Upper lobe of right lung (tissue), 1 donor: ENCODE data around the gene INPP5A. TPM values are rescaled to one million over a fixed set of nuclear protein-coding genes. Genes with fewer than 3 reads are reported as not detected.
A peak's percentile ranks its signal among the peaks of the same experiment; 100 is the strongest.

ENCODE experiments used
- ATAC-seq: fragments of 200-7000 bp; cut with Tn5 transposase; one replicate; pipeline ENCODE4 v1.9.1; 2020; ENCODE audit warnings: mild to moderate bottlenecking, moderate library complexity
- DNase-seq: peaks from one replicate; pipeline ENCODE4 v3.0.0-alpha.2; 2020
- H3K27ac ChIP-seq: fragments of 200-600 bp; one replicate; pipeline ENCODE4 v1.8.0; 2022
- H3K27me3 ChIP-seq: fragments of 200-600 bp; one replicate; pipeline ENCODE4 v1.8.0; 2022; ENCODE audit warnings: mild to moderate bottlenecking
- H3K36me3 ChIP-seq: fragments of 200-600 bp; one replicate; pipeline ENCODE4 v1.8.0; 2022
- H3K4me1 ChIP-seq: fragments of 200-600 bp; one replicate; pipeline ENCODE4 v1.8.0; 2022
- H3K4me3 ChIP-seq: fragments of 200-600 bp; one replicate; pipeline ENCODE4 v1.8.0; 2022; ENCODE audit warnings: mild to moderate bottlenecking
- H3K9me3 ChIP-seq: fragments of 200-600 bp; one replicate; pipeline ENCODE4 v1.8.0; 2022
- intact Hi-C: fragments of 100-400 bp; cut with DNase I; formaldehyde crosslinking; loops from one replicate; pipeline ENCODE4 v1.11.0; 2022
- total RNA-seq: library from RNA; stranded (reverse); fragmentation: NEBNext Ultra II Directional; extraction: Animal tissue kit (Norgen Biotek cat#: 25700); gene quantifications from one replicate; pipeline ENCODE4 v1.2.1, GENCODE V29; 2021
- TF ChIP-seq, protein P1 (sequence below): fragments of 200-600 bp; IDR thresholded peaks from one replicate; pipeline ENCODE4 v1.8.0; 2022; ENCODE audit warnings: antibody characterized with exemption
- donor health status: DM: no; HTN: yes; CAD: no; lungs with severe emphysema.

INPP5A gene
- total RNA-seq, 1 donor from 2014 or later = 38.3 TPM

- DNase-seq (peak; percentile 37), ATAC-seq (no peak)
- Histone ChIP-seq H3K4me3 (no peak overlapping the region), H3K27me3 (no peaks in the 10 kb centered on the region), H3K4me1 (no peaks in the 10 kb centered on the region), H3K9me3 (no peaks in the 10 kb centered on the region), H3K36me3 (peaks cover 6% of the 10 kb centered on the region), H3K27ac (no peak overlapping the region)
- TF ChIP-seq, protein P1, sequence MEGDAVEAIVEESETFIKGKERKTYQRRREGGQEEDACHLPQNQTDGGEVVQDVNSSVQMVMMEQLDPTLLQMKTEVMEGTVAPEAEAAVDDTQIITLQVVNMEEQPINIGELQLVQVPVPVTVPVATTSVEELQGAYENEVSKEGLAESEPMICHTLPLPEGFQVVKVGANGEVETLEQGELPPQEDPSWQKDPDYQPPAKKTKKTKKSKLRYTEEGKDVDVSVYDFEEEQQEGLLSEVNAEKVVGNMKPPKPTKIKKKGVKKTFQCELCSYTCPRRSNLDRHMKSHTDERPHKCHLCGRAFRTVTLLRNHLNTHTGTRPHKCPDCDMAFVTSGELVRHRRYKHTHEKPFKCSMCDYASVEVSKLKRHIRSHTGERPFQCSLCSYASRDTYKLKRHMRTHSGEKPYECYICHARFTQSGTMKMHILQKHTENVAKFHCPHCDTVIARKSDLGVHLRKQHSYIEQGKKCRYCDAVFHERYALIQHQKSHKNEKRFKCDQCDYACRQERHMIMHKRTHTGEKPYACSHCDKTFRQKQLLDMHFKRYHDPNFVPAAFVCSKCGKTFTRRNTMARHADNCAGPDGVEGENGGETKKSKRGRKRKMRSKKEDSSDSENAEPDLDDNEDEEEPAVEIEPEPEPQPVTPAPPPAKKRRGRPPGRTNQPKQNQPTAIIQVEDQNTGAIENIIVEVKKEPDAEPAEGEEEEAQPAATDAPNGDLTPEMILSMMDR = no peak
- intact Hi-C loops = no loop called here
These were observed 179.3 kb downstream of the INPP5A start for GRCh38 chr10:132716691-132717490.

DNA sequence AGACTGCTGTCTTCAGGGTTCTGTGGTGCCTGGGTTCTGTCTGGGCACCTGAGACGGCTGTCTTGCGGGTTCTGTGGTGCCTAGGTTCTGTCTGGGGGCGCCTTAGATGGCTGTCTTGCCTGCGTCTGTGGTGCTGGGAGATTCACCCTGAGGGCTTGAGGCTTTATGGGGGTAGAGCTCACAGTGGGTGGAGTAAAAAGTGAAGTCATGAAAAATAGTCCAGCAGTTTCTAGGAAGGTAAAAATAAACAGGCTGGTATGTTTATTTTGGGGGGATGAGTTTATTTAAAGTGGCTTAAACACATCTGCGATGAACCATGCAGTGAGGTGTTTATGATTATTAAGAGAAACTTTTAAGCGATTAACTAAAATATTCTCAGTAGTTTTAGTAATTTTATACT lies 184.1 kb downstream of the INPP5A start:
- TF ChIP-seq, protein P1 = no peak
- Histone ChIP-seq H3K4me1 (no peaks in the 10 kb centered on the region), H3K9me3 (no peaks in the 10 kb centered on the region), H3K27me3 (no peaks in the 10 kb centered on the region), H3K4me3 (no peak overlapping the region), H3K27ac (no peak overlapping the region), H3K36me3 (peaks cover 3% of the 10 kb centered on the region)
- intact Hi-C loops = no loop called here
- DNase-seq (no peak), ATAC-seq (no peak)

- TF ChIP-seq, protein P1 = no peak
- Histone ChIP-seq H3K27me3 (no peaks in the 10 kb centered on the region), H3K4me1 (no peaks in the 10 kb centered on the region), H3K4me3 (no peak overlapping the region), H3K9me3 (no peaks in the 10 kb centered on the region), H3K27ac (no peak overlapping the region), H3K36me3 (peaks cover 11% of the 10 kb centered on the region)
- ATAC-seq (no peak), DNase-seq (no peak)
- intact Hi-C loops = no loop called here
These were observed 185.1 kb downstream of the INPP5A start for GRCh38 chr10:132722394-132723329.

GRCh38 chr10:132723330-132723970 lies 185.9 kb downstream of the INPP5A start:
- TF ChIP-seq, protein P1 = no peak
- no peak overlapping the region for H3K27ac ChIP-seq
- no peaks in the 10 kb centered on the region for H3K27me3 ChIP-seq
- no peak overlapping the region for H3K4me3 ChIP-seq
- intact Hi-C loops = no loop called here
- H3K36me3 ChIP-seq = peaks cover 18% of the 10 kb centered on the region
- no peaks in the 10 kb centered on the region for H3K4me1 ChIP-seq
- ATAC-seq (no peak), DNase-seq (no peak)
- no peaks in the 10 kb centered on the region for H3K9me3 ChIP-seq

- H3K27me3 ChIP-seq = no peaks in the 10 kb centered on the region
- intact Hi-C loops = no loop called here
- H3K9me3 ChIP-seq = no peaks in the 10 kb centered on the region
- DNase-seq = no peak
- no peak for ATAC-seq
- H3K27ac ChIP-seq = no peak overlapping the region
- H3K4me1 ChIP-seq = no peaks in the 10 kb centered on the region
- H3K4me3 ChIP-seq = no peak overlapping the region
- TF ChIP-seq, protein P1 = no peak
- H3K36me3 ChIP-seq = peaks cover 18% of the 10 kb centered on the region
These were observed 186.9 kb downstream of the INPP5A start for GRCh38 chr10:132724446-132724845.
